SK-N-SH (cell line): ENCODE measurements around the gene ATP8A2. TPM values are rescaled to one million over a fixed set of nuclear protein-coding genes. Genes with fewer than 3 reads are reported as not detected.

Source experiments
- CTCF ChIA-PET: fragments of 300-600, 350-600 bp; formaldehyde crosslinking; extraction: SDS; loops from one replicate; lab custom pipeline; 2021; lab: Yijun Ruan, JAX
- POLR2A ChIA-PET: fragments of 350-600 bp; sonication (Branson Sonifier 250); formaldehyde crosslinking; extraction: SDS; loops from one replicate; lab custom pipeline; 2020; ENCODE audit warnings: antibody characterized with exemption, inconsistent platforms; lab: Yijun Ruan, JAX
- DNase-seq: peaks from one replicate; pipeline ENCODE4 v3.0.0; 2012
- H2AFZ ChIP-seq: fragments of 200-600 bp; sonication (generic); 2 replicates; pipeline ENCODE4 v1.8.1; 2016; ENCODE audit warnings: antibody characterized with exemption, mild to moderate bottlenecking, low read depth
- H3F3A ChIP-seq: fragments of 200-600 bp; sonication (generic); replicated peaks from 2 replicates; pipeline ENCODE3; 2016; ENCODE audit warnings: antibody characterized with exemption, mild to moderate bottlenecking; ENCODE audit not compliant: insufficient read depth
- H3K27ac ChIP-seq, 2 experiments: fragments of 200-500 bp in 1 of 2; fragments of 200-600 bp in 1 of 2; sonication (Bioruptor generic) in 1 of 2; sonication (generic), shearing (Covaris generic) in 1 of 2; 2 replicates each; pipeline versions ENCODE4 v1.5.1 to v1.6.1; 2014 to 2016; ENCODE audit warnings: low read depth in 2 of 2, inconsistent platforms in 1 of 2, low read length in 1 of 2, mild to moderate bottlenecking in 1 of 2, mixed read lengths in 1 of 2
- H3K27me3 ChIP-seq: fragments of 200-600 bp; sonication (generic), shearing (Covaris generic); 2 replicates; pipeline ENCODE4 v1.6.1; 2016; ENCODE audit warnings: mixed run types; ENCODE audit not compliant: insufficient read depth
- H3K36me3 ChIP-seq, 2 experiments: fragments of 200-500 bp in 1 of 2; fragments of 200-600 bp in 1 of 2; sonication (Bioruptor generic) in 1 of 2; sonication (generic) in 1 of 2; replicated peaks in 1 of 2; 2 replicates each; pipeline versions ENCODE3 to v1.5.1; 2014 to 2016; ENCODE audit warnings: low read length in 1 of 2, mild to moderate bottlenecking in 1 of 2; ENCODE audit not compliant: insufficient read depth in 2 of 2, control insufficient read depth in 1 of 2
- H3K4me1 ChIP-seq, 2 experiments: fragments of 200-500 bp in 1 of 2; fragments of 200-600 bp in 1 of 2; sonication (Bioruptor generic) in 1 of 2; sonication (generic), shearing (Covaris generic) in 1 of 2; 2 replicates each; pipeline versions ENCODE4 v1.5.1 to v1.6.1; 2014 to 2016; ENCODE audit warnings: low read depth in 1 of 2, low read length in 1 of 2, mixed run types in 1 of 2; ENCODE audit not compliant: insufficient read depth in 2 of 2, control insufficient read depth in 1 of 2
- H3K4me2 ChIP-seq: fragments of 200-600 bp; sonication (generic), shearing (Covaris generic); 2 replicates; pipeline ENCODE4 v1.6.1; 2017; ENCODE audit warnings: mixed run types
- H3K4me3 ChIP-seq, 2 experiments: fragments of 200-500 bp in 1 of 2; fragments of 200-600 bp in 1 of 2; sonication (Bioruptor generic) in 1 of 2; sonication (generic), shearing (Covaris generic) in 1 of 2; 2 replicates each; pipeline versions ENCODE4 v1.5.1 to v1.8.1; 2014 to 2016; ENCODE audit warnings: low read depth in 2 of 2, inconsistent platforms in 1 of 2, low read length in 1 of 2, mild to moderate bottlenecking in 1 of 2, mixed read lengths in 1 of 2, moderate library complexity in 1 of 2
- H3K79me2 ChIP-seq: fragments of 200-600 bp; sonication (generic); 2 replicates; pipeline ENCODE4 v1.8.1; 2017; ENCODE audit warnings: mild to moderate bottlenecking; ENCODE audit not compliant: insufficient read depth
- H3K9ac ChIP-seq: fragments of 200-600 bp; sonication (generic); 2 replicates; pipeline ENCODE4 v1.6.1; 2017; ENCODE audit warnings: mixed run types
- H3K9me2 ChIP-seq: fragments of 200-600 bp; sonication (generic); 2 replicates; pipeline ENCODE4 v1.6.1; 2017; ENCODE audit warnings: mixed run types
- H3K9me3 ChIP-seq: fragments of 200-600 bp; sonication (generic); 2 replicates; pipeline ENCODE4 v1.6.1; 2017; ENCODE audit warnings: mixed run types, mild to moderate bottlenecking, moderate library complexity
- H4K20me1 ChIP-seq: fragments of 200-600 bp; sonication (generic); 2 replicates; pipeline ENCODE4 v1.6.1; 2017; ENCODE audit warnings: mild to moderate bottlenecking, mixed run types; ENCODE audit not compliant: insufficient read depth
- CHD2 ChIP-seq: fragments of 150-350 bp; IDR thresholded peaks from 2 replicates; pipeline ENCODE4 v1.6.1; 2018; ENCODE audit warnings: low read length; ENCODE audit not compliant: partially characterized antibody
- EZH2phosphoT487 ChIP-seq: fragments of 200-600 bp; sonication (generic); IDR thresholded peaks from 2 replicates; pipeline ENCODE4 v1.6.1; 2017; ENCODE audit warnings: low read depth, mixed run types, mild to moderate bottlenecking, antibody characterized with exemption, moderate library complexity, borderline replicate concordance
- FOXJ3 ChIP-seq: sonication (generic); formaldehyde crosslinking; IDR thresholded peaks from 2 replicates; pipeline ENCODE4 v1.5.1; 2020; ENCODE audit warnings: mild to moderate bottlenecking, missing genetic modification reagents
- IRF3 ChIP-seq: fragments of 150-350 bp; IDR thresholded peaks from 2 replicates; pipeline ENCODE4 v1.6.1; 2016; ENCODE audit warnings: mild to moderate bottlenecking, low read depth, low read length
- MEF2A ChIP-seq: IDR thresholded peaks from 2 replicates; pipeline ENCODE4 v1.4.0; 2012; ENCODE audit warnings: low read depth, borderline replicate concordance
- NFIC ChIP-seq: IDR thresholded peaks from 2 replicates; pipeline ENCODE4 v1.4.0; 2012; ENCODE audit warnings: borderline replicate concordance
- RAD21 ChIP-seq: IDR thresholded peaks from 2 replicates; pipeline ENCODE4 v1.6.1; 2012; ENCODE audit warnings: mild to moderate bottlenecking, low read length
- RCOR1 ChIP-seq: fragments of 150-350 bp; IDR thresholded peaks from 2 replicates; pipeline ENCODE4 v1.6.1; 2017; ENCODE audit warnings: antibody characterized with exemption, low read length
- SMC3 ChIP-seq: IDR thresholded peaks from 2 replicates; pipeline ENCODE4 v1.6.1; 2012; ENCODE audit warnings: low read depth, low read length, improper control_type of control experiment
- YY1 ChIP-seq: IDR thresholded peaks from 2 replicates; pipeline ENCODE4 v1.4.0; 2012; ENCODE audit warnings: low read depth, mild to moderate bottlenecking
- WGBS: methylation state at CpG from one replicate; pipeline ENCODE4 v1.1.6; 2017; ENCODE audit warnings: low lambda C conversion rate; 5-methylcytosine and 5-hydroxymethylcytosine counted together
- polyA plus RNA-seq, 3 experiments: library from polyadenylated mRNA; depleted of rRNA; stranded (reverse); fragments of >200 nt; gene quantifications; 2 replicates each; pipeline ENCODE4 v1.2.3, GENCODE V29; 2012
- TF ChIP-seq, protein P1 (sequence below): IDR thresholded peaks from 2 replicates; pipeline ENCODE4 v1.4.0; 2012; ENCODE audit warnings: low read depth, borderline replicate concordance
- TF ChIP-seq, protein P2 (sequence below): fragments of 150-350 bp; IDR thresholded peaks from 2 replicates; pipeline ENCODE4 v1.6.1; 2017; ENCODE audit warnings: antibody characterized with exemption, low read length, low read depth, borderline replicate concordance
- TF ChIP-seq, protein P3 (sequence below): IDR thresholded peaks from 2 replicates; pipeline ENCODE4 v1.4.0; 2012; ENCODE audit warnings: low read depth

ATP8A2 gene
- polyA plus RNA-seq, 1 of the 3 experiments (the other 2 are of a cell fraction) = 0.02 TPM

DNA sequence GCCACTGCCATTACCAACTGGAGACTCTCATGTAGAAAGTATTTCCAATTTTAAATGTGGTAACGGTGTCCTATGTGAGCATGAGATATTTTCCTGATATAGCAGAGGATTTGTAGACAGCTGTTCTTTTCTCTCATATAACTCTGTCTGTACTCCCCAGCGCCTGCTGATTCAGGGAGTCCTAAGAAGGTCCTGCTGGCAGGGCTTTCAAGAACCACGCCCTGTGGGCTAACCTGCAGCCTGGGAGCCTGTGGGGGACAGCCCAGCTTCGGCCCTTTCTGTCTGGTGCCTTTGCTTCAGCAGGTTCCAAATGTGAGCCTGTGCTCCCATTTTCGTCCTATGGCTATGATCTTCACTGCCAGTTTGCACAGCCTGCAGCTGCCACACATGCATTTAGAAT lies 316.8 kb downstream of the ATP8A2 start:
- Histone ChIP-seq H3F3A (no peaks in the 10 kb centered on the region), H3K4me1 (no peaks in the 10 kb centered on the region), H3K36me3 (no peaks in the 10 kb centered on the region), H2AFZ (no peak overlapping the region), H3K27ac (no peak overlapping the region), H4K20me1 (no peaks in the 10 kb centered on the region), H3K4me2 (no peak overlapping the region), H3K27me3 (no peaks in the 10 kb centered on the region), H3K9ac (no peak overlapping the region), H3K9me2 (no peaks in the 10 kb centered on the region), H3K4me3 (no peak overlapping the region), H3K79me2 (no peaks in the 10 kb centered on the region), H3K9me3 (no peaks in the 10 kb centered on the region)
- no peak for DNase-seq
- WGBS = 20% methylated on average over 5 of the region's 5 CpGs
- ChIA-PET POLR2A (no interaction called here), CTCF (no interaction called here)
- TF ChIP-seq SMC3 (no peak), CHD2 (no peak), NFIC (no peak), IRF3 (no peak), MEF2A (no peak), RCOR1 (no peak), RAD21 (no peak), YY1 (no peak), EZH2phosphoT487 (no peak)
- TF ChIP-seq, protein P1, sequence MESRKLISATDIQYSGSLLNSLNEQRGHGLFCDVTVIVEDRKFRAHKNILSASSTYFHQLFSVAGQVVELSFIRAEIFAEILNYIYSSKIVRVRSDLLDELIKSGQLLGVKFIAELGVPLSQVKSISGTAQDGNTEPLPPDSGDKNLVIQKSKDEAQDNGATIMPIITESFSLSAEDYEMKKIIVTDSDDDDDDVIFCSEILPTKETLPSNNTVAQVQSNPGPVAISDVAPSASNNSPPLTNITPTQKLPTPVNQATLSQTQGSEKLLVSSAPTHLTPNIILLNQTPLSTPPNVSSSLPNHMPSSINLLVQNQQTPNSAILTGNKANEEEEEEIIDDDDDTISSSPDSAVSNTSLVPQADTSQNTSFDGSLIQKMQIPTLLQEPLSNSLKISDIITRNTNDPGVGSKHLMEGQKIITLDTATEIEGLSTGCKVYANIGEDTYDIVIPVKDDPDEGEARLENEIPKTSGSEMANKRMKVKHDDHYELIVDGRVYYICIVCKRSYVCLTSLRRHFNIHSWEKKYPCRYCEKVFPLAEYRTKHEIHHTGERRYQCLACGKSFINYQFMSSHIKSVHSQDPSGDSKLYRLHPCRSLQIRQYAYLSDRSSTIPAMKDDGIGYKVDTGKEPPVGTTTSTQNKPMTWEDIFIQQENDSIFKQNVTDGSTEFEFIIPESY = no peak
- TF ChIP-seq, protein P2, sequence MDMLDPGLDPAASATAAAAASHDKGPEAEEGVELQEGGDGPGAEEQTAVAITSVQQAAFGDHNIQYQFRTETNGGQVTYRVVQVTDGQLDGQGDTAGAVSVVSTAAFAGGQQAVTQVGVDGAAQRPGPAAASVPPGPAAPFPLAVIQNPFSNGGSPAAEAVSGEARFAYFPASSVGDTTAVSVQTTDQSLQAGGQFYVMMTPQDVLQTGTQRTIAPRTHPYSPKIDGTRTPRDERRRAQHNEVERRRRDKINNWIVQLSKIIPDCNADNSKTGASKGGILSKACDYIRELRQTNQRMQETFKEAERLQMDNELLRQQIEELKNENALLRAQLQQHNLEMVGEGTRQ = no peak
- TF ChIP-seq, protein P3, sequence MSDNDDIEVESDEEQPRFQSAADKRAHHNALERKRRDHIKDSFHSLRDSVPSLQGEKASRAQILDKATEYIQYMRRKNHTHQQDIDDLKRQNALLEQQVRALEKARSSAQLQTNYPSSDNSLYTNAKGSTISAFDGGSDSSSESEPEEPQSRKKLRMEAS = no peak

DNA sequence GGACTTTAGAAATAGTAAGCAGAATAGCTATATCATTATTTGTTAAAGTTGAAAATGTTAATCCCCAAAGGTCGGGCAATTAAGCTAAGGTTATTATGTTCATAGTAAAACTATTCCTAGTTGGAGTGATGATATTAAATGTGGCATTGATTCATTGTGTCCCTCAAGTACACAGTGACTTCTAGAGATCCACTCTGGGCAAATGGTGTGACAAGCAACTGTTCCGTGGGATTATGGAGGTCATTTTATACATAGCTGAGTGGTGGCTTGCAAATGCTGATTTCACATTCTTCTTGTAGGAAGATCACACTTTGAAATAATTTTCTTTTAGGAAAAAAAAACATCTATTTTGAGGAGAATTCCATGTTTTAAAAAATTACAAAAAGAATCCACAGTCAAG lies 317.8 kb downstream of the ATP8A2 start:
- no peak for DNase-seq
- Histone ChIP-seq H2AFZ (no peak overlapping the region), H3K9me3 (no peaks in the 10 kb centered on the region), H3K9ac (no peak overlapping the region), H3K36me3 (no peaks in the 10 kb centered on the region), H3K9me2 (no peaks in the 10 kb centered on the region), H3F3A (no peaks in the 10 kb centered on the region), H3K79me2 (no peaks in the 10 kb centered on the region), H3K4me1 (no peaks in the 10 kb centered on the region), H4K20me1 (no peaks in the 10 kb centered on the region), H3K4me2 (no peak overlapping the region), H3K27ac (no peak overlapping the region), H3K4me3 (no peak overlapping the region), H3K27me3 (no peaks in the 10 kb centered on the region)
- ChIA-PET POLR2A (no interaction called here), CTCF (no interaction called here)
- 28% methylated on average over 2 of the region's 2 CpGs for WGBS
- no peak for TF ChIP-seq FOXJ3
